SU-DHL-6 (cell line): Measurements from ENCODE around the gene FSTL3.

Source experiments
- CTCF ChIP-seq: fragments of 200-600 bp; sonication (generic); IDR thresholded peaks from one replicate; pipeline ENCODE4 v1.5.1; 2017; ENCODE audit warnings: antibody characterized with exemption, mild to moderate bottlenecking, low read length, moderate library complexity; ENCODE audit not compliant: insufficient read depth, poor library complexity, severe bottlenecking
- EZH2phosphoT487 ChIP-seq: fragments of 200-600 bp; sonication (generic), shearing (Covaris generic); conservative IDR thresholded peaks from 2 replicates; pipeline ENCODE4 v1.6.1; 2018; ENCODE audit warnings: mild to moderate bottlenecking, antibody characterized with exemption, low read length, moderate library complexity, mixed read lengths

DNA sequence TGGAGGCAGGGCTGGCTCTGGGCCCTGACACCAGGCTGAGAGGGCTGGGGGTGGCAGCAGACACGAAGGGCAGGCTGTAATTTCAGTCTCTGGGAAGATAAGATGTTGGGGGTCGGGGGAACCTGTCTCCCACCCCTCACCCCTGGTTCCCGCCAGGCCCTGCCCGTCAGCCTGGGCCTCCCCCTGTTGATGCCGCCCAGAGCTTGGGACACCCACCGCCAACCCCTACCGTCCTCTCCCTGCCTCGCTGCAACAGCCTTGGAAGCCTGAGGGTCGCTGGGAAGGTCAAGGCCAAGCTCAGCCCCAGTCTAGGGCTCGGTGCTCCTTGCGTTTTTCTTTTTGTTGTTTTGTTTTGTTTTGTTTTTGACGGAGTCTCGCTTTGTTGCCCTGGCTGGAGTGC, 47.1 kb downstream of the FSTL3 start:
- TF ChIP-seq CTCF = no peak
- no peak for TF ChIP-seq EZH2phosphoT487
